HG03521 (cell line): ENCODE data around the gene LOXL3.

Experiments used
- ATAC-seq: cut with Tn5 transposase; IDR thresholded peaks from one replicate; pipeline ENCODE4 v1.9.1; 2021; ENCODE audit warnings: mild to moderate bottlenecking, moderate library complexity; ENCODE audit not compliant: unreplicated experiment

Gene LOXL3

GRCh38 chr2:74551942-74552913 lies 1.5 kb downstream of the LOXL3 start:
- ATAC-seq, result no peak

GRCh38 chr2:74551530-74551929 lies 2.2 kb downstream of the LOXL3 start:
- no peak for ATAC-seq

DNA sequence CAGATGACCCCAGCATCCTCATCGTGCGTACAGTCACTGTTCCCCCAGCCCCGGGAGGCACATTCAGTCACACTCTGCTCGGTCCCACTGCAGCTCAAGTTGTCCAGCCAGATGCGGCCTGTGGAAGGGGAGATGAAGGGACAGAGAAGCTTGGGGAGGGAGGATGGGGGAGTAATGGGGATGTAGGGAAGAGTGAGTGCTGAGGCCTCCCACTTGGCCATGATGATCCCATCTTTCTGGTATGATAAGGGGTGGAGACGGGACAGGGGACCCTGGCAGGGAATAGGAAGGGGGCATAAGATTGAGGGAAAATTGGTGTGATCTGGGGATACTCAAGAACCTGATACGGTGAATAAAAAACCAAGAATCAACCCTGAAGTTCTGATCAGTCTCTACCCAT lies 3.5 kb downstream of the LOXL3 start:
- ATAC-seq, result no peak

- no peak for ATAC-seq
Observed at GRCh38 chr2:74548900-74549826, 4.6 kb downstream of the LOXL3 start.

GRCh38 chr2:74548285-74548899 lies 5.3 kb downstream of the LOXL3 start:
- no peak for ATAC-seq

DNA sequence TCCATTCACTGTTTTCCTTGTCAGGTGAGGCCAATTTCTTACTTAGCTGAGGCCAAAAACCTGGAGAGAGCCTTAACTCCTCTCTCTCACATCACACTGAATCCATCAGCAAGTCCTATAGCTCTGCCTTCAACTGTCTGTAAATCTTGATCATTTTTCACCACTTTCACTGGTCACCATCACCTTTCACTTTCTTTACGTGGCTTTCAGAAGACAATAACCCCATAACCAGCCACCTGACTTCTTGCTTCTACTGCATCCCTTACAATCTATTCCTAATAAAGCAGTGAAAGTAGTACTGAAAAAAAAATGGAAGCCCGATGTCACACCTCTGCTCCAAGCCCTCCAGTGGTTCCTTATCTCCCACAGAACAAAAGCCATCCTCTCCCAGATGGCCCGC lies 7.7 kb downstream of the LOXL3 start:
- ATAC-seq, result no peak

DNA sequence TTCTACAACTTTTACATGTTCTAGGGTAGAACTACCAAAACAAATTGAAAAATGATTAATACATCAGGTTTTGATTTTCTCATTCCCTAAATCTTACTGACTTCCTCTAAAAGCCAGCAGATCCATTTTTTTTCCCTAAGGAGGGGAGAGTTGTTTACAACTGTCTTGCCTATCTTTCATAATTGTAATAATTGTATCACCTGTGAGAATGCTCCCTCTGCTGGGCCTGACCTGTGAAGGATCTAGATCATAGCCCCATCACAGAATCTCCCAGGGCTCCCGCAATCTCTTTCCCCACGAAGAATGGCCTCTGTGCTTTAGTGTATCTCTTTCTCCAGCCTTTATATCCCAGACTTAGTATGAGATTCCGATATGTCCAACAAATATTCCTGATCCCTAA lies 9.1 kb downstream of the LOXL3 start:
- no peak for ATAC-seq

- ATAC-seq, result no peak
Observed at GRCh38 chr2:74542978-74543377, 10.8 kb downstream of the LOXL3 start.

- no peak for ATAC-seq
Observed at GRCh38 chr2:74540291-74540690, 13.5 kb downstream of the LOXL3 start.

GRCh38 chr2:74538881-74539339 lies 14.8 kb downstream of the LOXL3 start:
- ATAC-seq, result no peak

GRCh38 chr2:74537140-74537539 lies 16.6 kb downstream of the LOXL3 start:
- no peak for ATAC-seq

GRCh38 chr2:74536166-74536950 lies 17.4 kb downstream of the LOXL3 start:
- ATAC-seq, result no peak

- ATAC-seq, result no peak
Observed at GRCh38 chr2:74535440-74535965, 18.2 kb downstream of the LOXL3 start.

- ATAC-seq, result no peak
Observed at GRCh38 chr2:74534411-74534810, 19.3 kb downstream of the LOXL3 start.

DNA sequence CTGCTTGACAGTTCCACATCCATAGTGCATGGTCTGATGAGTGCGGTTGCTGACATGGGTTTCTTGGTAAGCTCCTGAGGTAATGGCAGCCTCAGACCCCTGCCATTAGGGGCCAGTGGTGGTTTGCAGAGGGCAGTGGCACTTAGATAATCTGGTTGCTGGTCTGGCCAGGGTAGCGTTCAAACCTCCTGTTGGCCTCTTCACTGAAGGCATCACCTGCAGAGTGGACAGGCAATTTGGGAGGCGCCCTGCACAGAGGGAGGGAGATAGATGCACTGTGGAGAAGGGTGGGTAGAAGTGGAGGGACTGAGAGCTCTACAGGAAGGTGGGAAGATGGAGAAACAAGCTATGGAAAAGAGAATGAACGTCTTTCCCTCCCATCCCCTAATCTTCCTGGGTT lies 20.3 kb downstream of the LOXL3 start:
- no peak for ATAC-seq

DNA sequence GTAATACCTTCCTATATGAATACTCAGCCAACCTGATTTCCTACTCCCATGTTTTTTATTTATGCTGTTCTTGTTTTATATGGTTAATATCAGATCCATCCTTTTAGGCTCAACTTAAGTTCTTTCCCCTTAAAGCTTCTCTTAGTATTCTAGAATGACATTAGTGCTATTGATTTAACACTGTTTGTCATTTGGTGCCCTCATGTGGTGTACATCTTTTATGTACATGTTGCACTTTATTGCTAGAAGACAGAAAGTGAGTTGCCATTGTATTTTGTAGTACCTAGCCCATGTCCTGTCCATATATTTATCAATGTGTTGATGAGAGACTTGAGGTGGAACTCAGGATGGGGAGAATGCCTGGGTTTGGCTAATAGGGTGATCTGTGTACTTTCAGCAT lies 21.5 kb downstream of the LOXL3 start:
- no peak for ATAC-seq

DNA sequence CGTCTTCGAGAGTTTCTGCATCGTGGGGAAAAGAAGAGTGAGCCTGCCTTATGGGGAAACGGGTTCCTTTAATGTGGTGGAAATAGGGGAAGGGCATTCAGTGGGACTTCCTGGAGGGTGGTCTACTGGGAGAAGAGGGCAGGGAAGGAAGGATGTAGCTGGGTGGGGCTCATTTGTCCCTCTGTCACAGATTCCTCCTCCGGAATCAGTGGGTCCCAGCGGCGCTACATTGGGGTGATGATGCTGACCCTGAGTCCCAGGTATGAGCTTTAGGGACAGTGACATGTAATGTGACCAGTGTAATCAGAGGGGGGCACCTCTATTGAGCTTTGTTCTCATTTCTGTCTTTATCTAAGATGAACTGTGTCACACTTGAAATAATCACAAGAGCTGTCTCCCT lies 22.1 kb downstream of the LOXL3 start:
- no peak for ATAC-seq

DNA sequence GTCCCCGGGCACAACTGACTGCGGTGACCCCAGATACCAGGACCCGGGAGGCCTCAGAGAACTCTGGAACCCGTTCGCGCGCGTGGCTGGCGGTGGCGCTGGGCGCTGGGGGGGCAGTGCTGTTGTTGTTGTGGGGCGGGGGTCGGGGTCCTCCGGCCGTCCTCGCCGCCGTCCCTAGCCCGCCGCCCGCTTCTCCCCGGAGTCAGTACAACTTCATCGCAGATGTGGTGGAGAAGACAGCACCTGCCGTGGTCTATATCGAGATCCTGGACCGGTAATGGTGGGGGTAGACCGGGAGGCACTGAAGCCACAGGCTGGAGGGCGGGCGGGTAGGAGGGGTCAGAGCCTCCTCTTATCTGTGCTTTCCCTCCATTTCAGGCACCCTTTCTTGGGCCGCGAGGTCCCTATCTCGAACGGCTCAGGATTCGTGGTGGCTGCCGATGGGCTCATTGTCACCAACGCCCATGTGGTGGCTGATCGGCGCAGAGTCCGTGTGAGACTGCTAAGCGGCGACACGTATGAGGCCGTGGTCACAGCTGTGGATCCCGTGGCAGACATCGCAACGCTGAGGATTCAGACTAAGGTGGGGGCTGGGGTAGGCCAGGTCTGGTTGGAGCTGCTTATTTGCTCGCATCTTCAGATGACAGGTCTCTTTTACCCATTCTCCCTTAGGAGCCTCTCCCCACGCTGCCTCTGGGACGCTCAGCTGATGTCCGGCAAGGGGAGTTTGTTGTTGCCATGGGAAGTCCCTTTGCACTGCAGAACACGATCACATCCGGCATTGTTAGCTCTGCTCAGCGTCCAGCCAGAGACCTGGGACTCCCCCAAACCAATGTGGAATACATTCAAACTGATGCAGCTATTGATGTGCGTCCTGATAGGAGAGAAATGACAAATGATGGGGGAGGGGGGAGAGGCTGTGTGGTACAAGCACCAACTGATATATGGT lies 23.2 kb downstream of the LOXL3 start:
- ATAC-seq, result peak; percentile 16
